Measurements from ENCODE around the gene PACS1.

- TF ChIP-seq POLR2AphosphoS5 (IDR thresholded peaks at IDR 0.05) (no peak), POLR2A (IDR thresholded peaks at IDR 0.05) (no peak), EP300 (IDR thresholded peaks at IDR 0.05) (no peak)
- TF ChIP-seq, protein P1, sequence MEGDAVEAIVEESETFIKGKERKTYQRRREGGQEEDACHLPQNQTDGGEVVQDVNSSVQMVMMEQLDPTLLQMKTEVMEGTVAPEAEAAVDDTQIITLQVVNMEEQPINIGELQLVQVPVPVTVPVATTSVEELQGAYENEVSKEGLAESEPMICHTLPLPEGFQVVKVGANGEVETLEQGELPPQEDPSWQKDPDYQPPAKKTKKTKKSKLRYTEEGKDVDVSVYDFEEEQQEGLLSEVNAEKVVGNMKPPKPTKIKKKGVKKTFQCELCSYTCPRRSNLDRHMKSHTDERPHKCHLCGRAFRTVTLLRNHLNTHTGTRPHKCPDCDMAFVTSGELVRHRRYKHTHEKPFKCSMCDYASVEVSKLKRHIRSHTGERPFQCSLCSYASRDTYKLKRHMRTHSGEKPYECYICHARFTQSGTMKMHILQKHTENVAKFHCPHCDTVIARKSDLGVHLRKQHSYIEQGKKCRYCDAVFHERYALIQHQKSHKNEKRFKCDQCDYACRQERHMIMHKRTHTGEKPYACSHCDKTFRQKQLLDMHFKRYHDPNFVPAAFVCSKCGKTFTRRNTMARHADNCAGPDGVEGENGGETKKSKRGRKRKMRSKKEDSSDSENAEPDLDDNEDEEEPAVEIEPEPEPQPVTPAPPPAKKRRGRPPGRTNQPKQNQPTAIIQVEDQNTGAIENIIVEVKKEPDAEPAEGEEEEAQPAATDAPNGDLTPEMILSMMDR (IDR thresholded peaks at IDR 0.05) = no peak
Measured at GRCh38 chr11:66159324-66159984, 89.4 kb downstream of the PACS1 start.

Measured in stomach (tissue), 4 donors.